Measurements from ENCODE around the gene KCNF1.

DNA sequence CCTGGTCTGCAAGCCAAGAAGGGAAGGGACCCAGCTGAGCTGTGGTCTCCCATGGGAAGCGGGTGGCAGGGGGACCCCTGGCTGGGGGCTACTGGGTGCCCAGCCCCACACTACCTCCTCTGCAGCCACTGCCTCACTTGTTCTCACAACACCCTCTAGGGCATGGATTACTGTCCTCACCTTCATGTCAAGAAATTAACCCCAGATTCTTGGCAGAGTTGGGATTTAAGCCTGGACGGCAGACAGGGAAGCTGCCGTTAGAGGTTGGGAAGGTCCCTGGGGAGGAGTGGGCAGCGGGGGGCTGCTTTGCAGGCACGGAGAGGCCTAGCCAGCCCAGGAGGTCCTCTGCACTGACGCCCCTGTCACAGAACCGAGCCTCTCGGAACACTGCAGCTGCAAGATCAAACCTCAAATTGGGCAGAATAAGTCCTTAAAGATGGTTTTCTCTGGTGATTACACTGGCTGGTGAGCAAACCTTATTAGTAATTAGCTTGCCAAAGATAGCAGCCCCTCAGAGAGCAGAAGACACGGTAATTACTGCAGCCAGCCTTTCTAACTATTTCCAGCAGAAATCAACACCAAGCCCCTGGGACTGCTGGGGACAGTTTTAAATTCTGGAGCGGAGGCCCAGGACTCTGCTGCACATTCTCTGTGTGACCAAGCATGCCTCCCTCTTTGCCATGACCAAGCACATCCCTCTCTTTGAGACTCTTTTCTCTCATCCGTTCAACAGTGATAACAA lies 35.9 kb downstream of the KCNF1 start:
- TF ChIP-seq EZH2phosphoT487 (IDR thresholded peaks at IDR 0.05; ENCODE audit: borderline replicate concordance, low read depth, low read length): no peak
- TF ChIP-seq, protein P1, sequence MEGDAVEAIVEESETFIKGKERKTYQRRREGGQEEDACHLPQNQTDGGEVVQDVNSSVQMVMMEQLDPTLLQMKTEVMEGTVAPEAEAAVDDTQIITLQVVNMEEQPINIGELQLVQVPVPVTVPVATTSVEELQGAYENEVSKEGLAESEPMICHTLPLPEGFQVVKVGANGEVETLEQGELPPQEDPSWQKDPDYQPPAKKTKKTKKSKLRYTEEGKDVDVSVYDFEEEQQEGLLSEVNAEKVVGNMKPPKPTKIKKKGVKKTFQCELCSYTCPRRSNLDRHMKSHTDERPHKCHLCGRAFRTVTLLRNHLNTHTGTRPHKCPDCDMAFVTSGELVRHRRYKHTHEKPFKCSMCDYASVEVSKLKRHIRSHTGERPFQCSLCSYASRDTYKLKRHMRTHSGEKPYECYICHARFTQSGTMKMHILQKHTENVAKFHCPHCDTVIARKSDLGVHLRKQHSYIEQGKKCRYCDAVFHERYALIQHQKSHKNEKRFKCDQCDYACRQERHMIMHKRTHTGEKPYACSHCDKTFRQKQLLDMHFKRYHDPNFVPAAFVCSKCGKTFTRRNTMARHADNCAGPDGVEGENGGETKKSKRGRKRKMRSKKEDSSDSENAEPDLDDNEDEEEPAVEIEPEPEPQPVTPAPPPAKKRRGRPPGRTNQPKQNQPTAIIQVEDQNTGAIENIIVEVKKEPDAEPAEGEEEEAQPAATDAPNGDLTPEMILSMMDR (conservative IDR thresholded peaks at IDR 0.05; ENCODE audit: low read length): no peak

Measured in OCI-LY7 (cell line).